Thyroid gland (tissue), 4 donors: ENCODE results near the gene CPVL. TPM values are rescaled to one million over a fixed set of nuclear protein-coding genes. Genes with fewer than 3 reads are reported as not detected.

ENCODE experiments used
- DNase-seq, 2 donors: peaks; one replicate each; pipeline ENCODE4 v3.0.0-alpha.2; 2019
- H3K27ac ChIP-seq, 3 donors: fragments of 200-600 bp; sonication (generic); 1 replicate in 2 of 3; 2 replicates in 1 of 3; pipeline ENCODE4 v1.5.1; 2016 to 2019; ENCODE audit warnings: mild to moderate bottlenecking in 1 of 3, moderate library complexity in 1 of 3
- H3K27me3 ChIP-seq: fragments of 200-600 bp; sonication (generic); one replicate; pipeline ENCODE4 v1.5.1; 2019
- H3K36me3 ChIP-seq, 2 donors: fragments of 200-600 bp; sonication (generic); one replicate each; pipeline ENCODE4 v1.5.1; 2016 to 2019
- H3K4me1 ChIP-seq, 2 donors: fragments of 200-600 bp; sonication (generic); one replicate each; pipeline ENCODE4 v1.5.1; 2017 to 2019
- H3K4me3 ChIP-seq, 3 donors: fragments of 200-600 bp; sonication (generic); replicated peaks in 1 of 3; 1 replicate in 2 of 3; 2 replicates in 1 of 3; pipeline ENCODE4 v1.5.1; 2016; ENCODE audit warnings: mild to moderate bottlenecking in 1 of 3
- H3K9me3 ChIP-seq: fragments of 200-600 bp; sonication (generic); one replicate; pipeline ENCODE4 v1.5.1; 2017
- POLR2A ChIP-seq, 2 donors: fragments of 450-650 bp; IDR thresholded peaks; one replicate each; pipeline ENCODE4 v1.6.1; 2017; ENCODE audit warnings: antibody characterized with exemption in 2 of 2, mild to moderate bottlenecking in 2 of 2, moderate library complexity in 1 of 2
- WGBS, 2 donors: methylation state at CpG; one replicate each; pipeline ENCODE4 v1.1.5; 2017; 5-methylcytosine and 5-hydroxymethylcytosine counted together
- intact Hi-C: fragments of 100-400 bp; cut with DNase I; formaldehyde crosslinking; loops from one replicate; pipeline ENCODE4 v1.15.1; 2023
- total RNA-seq, 4 donors: library from RNA; depleted of rRNA; stranded (reverse); fragments of >200 nt; gene quantifications; one replicate each; pipeline ENCODE4 v1.2.3, GENCODE V29; 2016
- TF ChIP-seq, protein P1 (sequence below), 6 experiments: fragments of 200-600 bp in 3 of 6; fragments of 450-650 bp in 3 of 6; sonication (generic) in 3 of 6; IDR thresholded peaks; one replicate each; pipeline ENCODE4 v1.5.1; 2016 to 2019; ENCODE audit warnings: antibody characterized with exemption in 6 of 6, mild to moderate bottlenecking in 2 of 6, inconsistent platforms in 1 of 6, moderate library complexity in 1 of 6

Gene CPVL
- total RNA-seq, 4 donors from 2014 or later, result 79.8 to 182 (median 111) TPM

DNA sequence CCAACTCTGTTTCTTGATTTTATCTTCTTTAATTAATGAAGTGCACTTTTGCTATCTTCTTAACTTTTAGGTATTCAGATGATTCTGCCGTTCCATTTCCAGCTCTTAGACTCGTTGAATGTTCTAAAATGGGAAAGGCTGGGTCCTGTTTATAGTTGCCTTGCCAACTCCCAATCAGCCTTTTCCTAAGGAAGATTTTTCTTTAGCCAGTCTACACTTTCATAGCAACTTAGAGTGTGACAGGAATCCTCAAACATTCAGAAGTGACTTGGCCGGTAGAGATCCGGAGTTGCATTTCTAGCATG, 165.2 kb downstream of the CPVL start:
- Histone ChIP-seq H3K27ac (no peak overlapping the region), H3K4me1 (peaks cover 5 to 17% of the 10 kb centered on the region in 2 donors), H3K4me3 (no peak overlapping the region), H3K9me3 (no peaks in the 10 kb centered on the region), H3K27me3 (no peaks in the 10 kb centered on the region), H3K36me3 (no peaks in the 10 kb centered on the region)
- intact Hi-C loops, result no loop called here
- TF ChIP-seq, protein P1, sequence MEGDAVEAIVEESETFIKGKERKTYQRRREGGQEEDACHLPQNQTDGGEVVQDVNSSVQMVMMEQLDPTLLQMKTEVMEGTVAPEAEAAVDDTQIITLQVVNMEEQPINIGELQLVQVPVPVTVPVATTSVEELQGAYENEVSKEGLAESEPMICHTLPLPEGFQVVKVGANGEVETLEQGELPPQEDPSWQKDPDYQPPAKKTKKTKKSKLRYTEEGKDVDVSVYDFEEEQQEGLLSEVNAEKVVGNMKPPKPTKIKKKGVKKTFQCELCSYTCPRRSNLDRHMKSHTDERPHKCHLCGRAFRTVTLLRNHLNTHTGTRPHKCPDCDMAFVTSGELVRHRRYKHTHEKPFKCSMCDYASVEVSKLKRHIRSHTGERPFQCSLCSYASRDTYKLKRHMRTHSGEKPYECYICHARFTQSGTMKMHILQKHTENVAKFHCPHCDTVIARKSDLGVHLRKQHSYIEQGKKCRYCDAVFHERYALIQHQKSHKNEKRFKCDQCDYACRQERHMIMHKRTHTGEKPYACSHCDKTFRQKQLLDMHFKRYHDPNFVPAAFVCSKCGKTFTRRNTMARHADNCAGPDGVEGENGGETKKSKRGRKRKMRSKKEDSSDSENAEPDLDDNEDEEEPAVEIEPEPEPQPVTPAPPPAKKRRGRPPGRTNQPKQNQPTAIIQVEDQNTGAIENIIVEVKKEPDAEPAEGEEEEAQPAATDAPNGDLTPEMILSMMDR (IDR thresholded peaks at IDR 0.05), result no peak
- TF ChIP-seq POLR2A (IDR thresholded peaks at IDR 0.05), result no peak
- 54 to 59% methylated on average over 4 of the region's 4 CpGs for WGBS, 2 donors
- no peak for DNase-seq

DNA sequence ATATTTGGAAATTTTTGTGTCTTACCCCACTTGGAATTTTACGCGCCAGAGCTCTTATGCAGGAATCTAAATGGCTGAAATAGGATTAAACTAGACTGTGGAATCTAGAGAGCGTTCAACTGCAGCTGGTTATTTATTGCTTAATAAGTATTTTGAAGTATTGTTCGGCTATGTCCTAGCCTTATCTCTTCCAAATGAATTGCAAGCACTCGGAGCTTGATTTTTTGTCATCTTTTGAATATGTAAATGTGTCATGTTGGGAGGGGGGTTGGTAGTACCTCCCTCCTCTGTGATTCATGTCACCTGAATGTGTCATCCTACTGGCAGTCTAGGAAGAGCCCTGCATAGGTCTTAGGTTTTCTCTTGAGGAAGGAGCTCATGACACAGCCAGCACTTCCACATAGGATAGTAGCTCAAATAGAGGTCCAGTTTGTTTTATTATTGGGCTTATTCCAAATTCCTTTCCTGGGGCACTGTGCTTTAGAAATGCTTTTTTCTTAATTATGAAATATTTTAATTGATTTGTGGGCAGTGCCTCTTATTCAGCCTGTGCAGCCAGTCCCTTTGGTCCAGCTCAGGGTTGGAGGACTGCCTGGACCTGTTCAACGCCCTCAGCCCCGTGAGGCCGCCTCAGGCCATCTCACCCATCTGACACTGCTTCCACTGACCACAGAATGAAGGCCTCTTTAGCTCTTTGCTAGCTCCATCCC, 165.7 kb downstream of the CPVL start:
- no peak for TF ChIP-seq POLR2A (IDR thresholded peaks at IDR 0.05)
- TF ChIP-seq, protein P1 (IDR thresholded peaks at IDR 0.05), result no peak
- intact Hi-C loops, result no loop called here
- H3K36me3 ChIP-seq, result no peaks in the 10 kb centered on the region
- H3K27ac ChIP-seq, result no peak overlapping the region
- no peak for DNase-seq
- no peaks in the 10 kb centered on the region for H3K27me3 ChIP-seq
- H3K9me3 ChIP-seq, result no peaks in the 10 kb centered on the region
- no peak overlapping the region for H3K4me3 ChIP-seq
- peaks cover 5 to 13% of the 10 kb centered on the region in 2 donors for H3K4me1 ChIP-seq
- 83 to 91% methylated on average over 8 of the region's 8 CpGs for WGBS, 2 donors

GRCh38 chr7:28979776-28980175, 166.6 kb downstream of the CPVL start:
- no peaks in the 10 kb centered on the region for H3K36me3 ChIP-seq
- no peak overlapping the region for H3K27ac ChIP-seq
- 75 to 90% methylated on average over 3 of the region's 3 CpGs for WGBS, 2 donors
- no peaks in the 10 kb centered on the region for H3K27me3 ChIP-seq
- no peaks in the 10 kb centered on the region for H3K9me3 ChIP-seq
- intact Hi-C loops, result no loop called here
- no peak for DNase-seq
- H3K4me3 ChIP-seq, result no peak overlapping the region
- H3K4me1 ChIP-seq, result peaks cover 3 to 10% of the 10 kb centered on the region in 2 donors
- TF ChIP-seq, protein P1 (IDR thresholded peaks at IDR 0.05), result no peak
- no peak for TF ChIP-seq POLR2A (IDR thresholded peaks at IDR 0.05)

DNA sequence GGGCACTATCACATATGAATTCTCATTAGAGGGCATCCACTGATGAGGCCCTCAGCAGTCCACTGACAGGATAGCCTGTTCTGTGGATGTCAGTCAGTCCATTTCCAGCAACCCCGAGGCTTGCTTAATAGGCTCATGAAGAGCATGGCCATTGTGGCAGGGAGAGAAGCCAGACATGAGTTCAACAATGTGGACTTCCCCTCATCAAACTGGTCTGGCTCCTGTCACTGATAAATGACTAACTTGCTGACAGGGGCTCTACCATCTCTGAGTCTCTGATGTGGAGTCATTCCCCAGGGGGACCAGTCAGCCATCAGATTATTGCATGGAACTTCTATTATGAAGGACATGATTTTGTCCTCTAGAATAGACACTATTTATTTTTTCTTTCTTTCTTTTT, 168.5 kb downstream of the CPVL start:
- no peak for DNase-seq
- intact Hi-C loops, result no loop called here
- 85 to 100% methylated on average over 1 of the region's 1 CpG for WGBS, 2 donors

GRCh38 chr7:28976022-28976421, 170.3 kb downstream of the CPVL start:
- DNase-seq, result no peak
- Histone ChIP-seq H3K27ac (no peak overlapping the region), H3K9me3 (no peaks in the 10 kb centered on the region), H3K27me3 (no peaks in the 10 kb centered on the region), H3K4me3 (no peak overlapping the region), H3K4me1 (no peaks in the 10 kb centered on the region), H3K36me3 (no peaks in the 10 kb centered on the region)
- WGBS, 2 donors, result 79 to 82% methylated on average over 3 of the region's 3 CpGs
- TF ChIP-seq, protein P1 (IDR thresholded peaks at IDR 0.05), result no peak
- no peak for TF ChIP-seq POLR2A (IDR thresholded peaks at IDR 0.05)
- intact Hi-C loops, result no loop called here

More for the DNA sequence above, 168.5 kb downstream of the CPVL start:
- TF ChIP-seq POLR2A (IDR thresholded peaks at IDR 0.05), result no peak
- TF ChIP-seq, protein P1 (IDR thresholded peaks at IDR 0.05), result no peak
- H3K9me3 ChIP-seq, result no peaks in the 10 kb centered on the region
- H3K27me3 ChIP-seq, result no peaks in the 10 kb centered on the region
- no peak overlapping the region for H3K27ac ChIP-seq
- no peaks in the 10 kb centered on the region for H3K4me1 ChIP-seq
- H3K36me3 ChIP-seq, result no peaks in the 10 kb centered on the region
- no peak overlapping the region for H3K4me3 ChIP-seq
